H1 (cell line): ENCODE measurements around the gene ADORA1. TPM values are rescaled to one million over a fixed set of nuclear protein-coding genes. Genes with fewer than 3 reads are reported as not detected.

Source experiments
- CEBPB ChIP-seq: IDR thresholded peaks from 2 replicates; pipeline ENCODE4 v1.6.1; 2012; ENCODE audit warnings: low read depth, low read length
- EGR1 ChIP-seq: IDR thresholded peaks from 2 replicates; pipeline ENCODE4 v1.6.1; 2011; ENCODE audit warnings: low read depth, low read length, borderline replicate concordance
- GABPA ChIP-seq: IDR thresholded peaks from 2 replicates; pipeline ENCODE4 v1.6.1; 2011; ENCODE audit warnings: mild to moderate bottlenecking, low read length, moderate library complexity, borderline replicate concordance; ENCODE audit not compliant: insufficient read depth
- HDAC2 ChIP-seq, 2 experiments: fragments of 300-600 bp in 1 of 2; sonication (generic) in 1 of 2; IDR thresholded peaks; 2 replicates each; pipeline ENCODE4 v1.6.1; 2011 to 2012; ENCODE audit warnings: low read depth in 2 of 2, low read length in 2 of 2, mild to moderate bottlenecking in 2 of 2, moderate library complexity in 2 of 2, borderline replicate concordance in 1 of 2, inconsistent platforms in 1 of 2
- KDM4A ChIP-seq: IDR thresholded peaks from one replicate; pipeline ENCODE4 v1.7.1; 2012; ENCODE audit warnings: low read depth, mild to moderate bottlenecking, moderate library complexity, low read length, inconsistent platforms; ENCODE audit not compliant: severe bottlenecking
- SAP30 ChIP-seq: fragments of 300-600 bp; sonication (generic); IDR thresholded peaks from 2 replicates; pipeline ENCODE4 v1.7.1; 2012; ENCODE audit warnings: low read length, moderate library complexity, mild to moderate bottlenecking, inconsistent platforms; ENCODE audit not compliant: insufficient read depth, insufficient replicate concordance
- SIX5 ChIP-seq: IDR thresholded peaks from 2 replicates; pipeline ENCODE4 v1.6.1; 2011; ENCODE audit warnings: mild to moderate bottlenecking, low read depth, low read length
- SP2 ChIP-seq: IDR thresholded peaks from 2 replicates; pipeline ENCODE4 v1.6.1; 2012; ENCODE audit warnings: mild to moderate bottlenecking, low read length, inconsistent platforms
- TBP ChIP-seq: IDR thresholded peaks from 2 replicates; pipeline ENCODE4 v1.6.1; 2011; ENCODE audit warnings: low read depth, low read length, improper control_type of control experiment
- TCF12 ChIP-seq: IDR thresholded peaks from 2 replicates; pipeline ENCODE4 v1.6.1; 2011; ENCODE audit warnings: low read depth, mild to moderate bottlenecking, low read length
- polyA plus RNA-seq, 7 experiments: library from polyadenylated mRNA; depleted of rRNA in 3 of 7; stranded (reverse) in 5 of 7; unstranded in 2 of 7; fragments of >200 nt in 5 of 7; fragments of 200-250 nt in 2 of 7; gene quantifications; 1 replicate in 5 of 7; 2 replicates in 1 of 7; 4 replicates in 1 of 7; pipeline versions ENCODE4 v1.2.1 to v1.2.3, GENCODE V29; 2011 to 2013; ENCODE audit warnings: missing spikeins in 2 of 7, mixed read lengths in 2 of 7
- total RNA-seq: library from RNA; stranded (reverse); fragmentation: NEBNext Ultra II Directional; extraction: Animal tissue kit (Norgen Biotek cat#: 25700); gene quantifications from 2 replicates; pipeline ENCODE4 v1.2.1, GENCODE V29; 2021

The ADORA1 gene
- total and polyA plus RNA-seq, 2 of the 8 experiments (the other 6 are each of a cell fraction or from before 2014, with no cell fraction given): 3.3 to 6.7 TPM

GRCh38 chr1:203172184-203173010, 44.9 kb downstream of the ADORA1 start (continued):
- TF ChIP-seq EGR1: no peak
- no peak for TF ChIP-seq SAP30
- no peak for TF ChIP-seq CEBPB
- no peak for TF ChIP-seq KDM4A
- peak; percentile 88; the same call in 1 of the 2 replicates for TF ChIP-seq TCF12
- no peak for TF ChIP-seq SP2
- no peak for TF ChIP-seq HDAC2 (IDR thresholded peaks at IDR 0.05; ENCODE audit: borderline replicate concordance in 1 of 2, low read depth in 2 of 2, low read length in 2 of 2)
- no peak for TF ChIP-seq SIX5
- peak; percentile 38; the same call in 1 of the 2 replicates for TF ChIP-seq GABPA
- TF ChIP-seq TBP: no peak
- TF ChIP-seq, all 59 proteins: peak for 10
